PC-9 (cell line): ENCODE results near the gene C1orf35.

Source experiments
- EZH2 ChIP-seq: fragments of 200-600 bp; sonication (generic); IDR thresholded peaks from 2 replicates; pipeline ENCODE4 v1.8.0; 2017; ENCODE audit warnings: antibody characterized with exemption, low read depth
- TF ChIP-seq, protein P1 (sequence below): fragments of 200-600 bp; sonication (generic); conservative IDR thresholded peaks from 2 replicates; pipeline ENCODE4 v1.6.1; 2017; ENCODE audit warnings: mixed run types, antibody characterized with exemption, mild to moderate bottlenecking, moderate library complexity

DNA sequence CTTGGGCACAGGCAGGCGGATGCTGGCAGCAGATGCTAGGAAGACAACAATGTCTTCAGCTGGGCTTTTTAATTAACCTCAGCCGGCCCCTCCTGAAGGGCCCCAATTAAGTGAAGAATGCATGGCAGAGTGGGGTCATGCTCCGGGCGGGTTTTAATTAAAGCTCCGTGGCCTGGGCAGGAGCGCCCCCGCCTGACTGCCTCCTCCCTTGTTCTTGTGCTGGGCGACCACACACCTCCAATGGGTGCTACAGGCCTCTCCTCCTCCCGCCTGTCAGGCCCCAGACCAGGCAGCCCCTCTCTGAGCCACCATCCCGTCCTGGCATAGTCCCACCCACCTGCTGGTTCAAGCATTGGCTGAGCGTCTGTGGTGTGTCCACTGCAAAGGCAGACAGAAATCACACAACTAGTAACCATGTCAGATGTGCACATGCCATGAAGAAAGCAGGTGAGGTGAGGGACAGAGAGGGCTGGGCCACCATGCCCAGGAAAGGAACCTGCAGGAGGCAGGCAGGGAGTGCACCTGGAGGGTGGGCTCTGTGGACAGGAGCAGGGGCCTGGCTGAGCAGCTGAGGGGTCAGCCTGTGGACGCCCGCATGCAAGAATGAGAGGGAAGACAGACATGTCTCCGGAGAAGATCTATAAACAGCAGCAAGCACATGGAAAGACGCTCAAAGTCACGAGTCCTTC is 29.1 kb downstream of the C1orf35 start:
- TF ChIP-seq, protein P1, sequence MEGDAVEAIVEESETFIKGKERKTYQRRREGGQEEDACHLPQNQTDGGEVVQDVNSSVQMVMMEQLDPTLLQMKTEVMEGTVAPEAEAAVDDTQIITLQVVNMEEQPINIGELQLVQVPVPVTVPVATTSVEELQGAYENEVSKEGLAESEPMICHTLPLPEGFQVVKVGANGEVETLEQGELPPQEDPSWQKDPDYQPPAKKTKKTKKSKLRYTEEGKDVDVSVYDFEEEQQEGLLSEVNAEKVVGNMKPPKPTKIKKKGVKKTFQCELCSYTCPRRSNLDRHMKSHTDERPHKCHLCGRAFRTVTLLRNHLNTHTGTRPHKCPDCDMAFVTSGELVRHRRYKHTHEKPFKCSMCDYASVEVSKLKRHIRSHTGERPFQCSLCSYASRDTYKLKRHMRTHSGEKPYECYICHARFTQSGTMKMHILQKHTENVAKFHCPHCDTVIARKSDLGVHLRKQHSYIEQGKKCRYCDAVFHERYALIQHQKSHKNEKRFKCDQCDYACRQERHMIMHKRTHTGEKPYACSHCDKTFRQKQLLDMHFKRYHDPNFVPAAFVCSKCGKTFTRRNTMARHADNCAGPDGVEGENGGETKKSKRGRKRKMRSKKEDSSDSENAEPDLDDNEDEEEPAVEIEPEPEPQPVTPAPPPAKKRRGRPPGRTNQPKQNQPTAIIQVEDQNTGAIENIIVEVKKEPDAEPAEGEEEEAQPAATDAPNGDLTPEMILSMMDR: 0 out of 2 replicates have a peak, but pooled peaks have one; percentile 30
- TF ChIP-seq EZH2: no peak
